Neuronal stem cell (in vitro differentiated cells): ENCODE results near the gene SLC13A2.

Source experiments
- DNase-seq: peaks from one replicate; pipeline ENCODE4 v3.0.0-alpha.2; 2013; ENCODE audit warnings: low spot score
- H2AFZ ChIP-seq: one replicate; pipeline ENCODE4 v1.6.1; 2013; ENCODE audit warnings: mild to moderate bottlenecking, low read length, inconsistent platforms
- H2AK5ac ChIP-seq: 2 replicates; pipeline ENCODE4 v1.6.1; 2013; ENCODE audit warnings: low read depth, mild to moderate bottlenecking, inconsistent platforms, low read length, moderate library complexity, mixed read lengths
- H2BK120ac ChIP-seq: 2 replicates; pipeline ENCODE4 v1.6.1; 2013; ENCODE audit warnings: low read depth, mild to moderate bottlenecking, inconsistent platforms, low read length, moderate library complexity, mixed read lengths
- H2BK12ac ChIP-seq: one replicate; pipeline ENCODE4 v1.6.1; 2013; ENCODE audit warnings: low read length, inconsistent platforms
- H2BK15ac ChIP-seq: 2 replicates; pipeline ENCODE4 v1.6.1; 2013; ENCODE audit warnings: mild to moderate bottlenecking, low read length, inconsistent platforms, mixed read lengths
- H2BK5ac ChIP-seq: one replicate; pipeline ENCODE4 v1.6.1; 2013; ENCODE audit warnings: inconsistent platforms, mild to moderate bottlenecking, low read length, moderate library complexity
- H3K14ac ChIP-seq: one replicate; pipeline ENCODE4 v1.6.1; 2013; ENCODE audit warnings: low read length, inconsistent platforms
- H3K18ac ChIP-seq: 2 replicates; pipeline ENCODE4 v1.6.1; 2013; ENCODE audit warnings: low read length, inconsistent platforms
- H3K23ac ChIP-seq: 2 replicates; pipeline ENCODE4 v1.6.1; 2013; ENCODE audit warnings: low read depth, mild to moderate bottlenecking, mixed read lengths, low read length, inconsistent platforms; ENCODE audit not compliant: poor library complexity
- H3K27ac ChIP-seq: replicated peaks from 3 replicates; pipeline ENCODE4 v1.5.1; 2013; ENCODE audit warnings: low read length, inconsistent platforms
- H3K27me3 ChIP-seq, 3 experiments: 2 replicates each; pipeline ENCODE4 v1.6.1; 2013; ENCODE audit warnings: low read length in 3 of 3, mild to moderate bottlenecking in 2 of 3, inconsistent platforms in 1 of 3, low read depth in 1 of 3, mixed read lengths in 1 of 3, moderate library complexity in 1 of 3; ENCODE audit not compliant: control insufficient read depth in 3 of 3, insufficient read depth in 3 of 3
- H3K36me3 ChIP-seq, 2 donors: replicated peaks in 1 of 2; 2 replicates each; pipeline ENCODE4 v1.6.1; 2013; ENCODE audit warnings: low read length in 2 of 2; ENCODE audit not compliant: control insufficient read depth in 2 of 2, insufficient read depth in 2 of 2
- H3K4ac ChIP-seq: 2 replicates; pipeline ENCODE4 v1.6.1; 2013; ENCODE audit warnings: inconsistent platforms, mild to moderate bottlenecking, low read length, moderate library complexity
- H3K4me1 ChIP-seq, 2 donors: 1 replicate in 1 of 2; 2 replicates in 1 of 2; pipeline ENCODE4 v1.6.1; 2013; ENCODE audit warnings: low read length in 2 of 2, low read depth in 1 of 2; ENCODE audit not compliant: control insufficient read depth in 2 of 2, insufficient read depth in 1 of 2
- H3K4me2 ChIP-seq: one replicate; pipeline ENCODE4 v1.6.1; 2013; ENCODE audit warnings: mild to moderate bottlenecking, low read length, inconsistent platforms; ENCODE audit not compliant: insufficient read depth, poor library complexity, severe bottlenecking
- H3K4me3 ChIP-seq, 2 donors: 2 replicates each; pipeline ENCODE4 v1.5.1; 2013; ENCODE audit warnings: low read length in 2 of 2, mild to moderate bottlenecking in 2 of 2, inconsistent platforms in 1 of 2, moderate library complexity in 1 of 2
- H3K79me1 ChIP-seq: one replicate; pipeline ENCODE4 v1.6.1; 2013; ENCODE audit warnings: low read depth, mild to moderate bottlenecking, inconsistent platforms, low read length, moderate library complexity
- H3K9ac ChIP-seq: one replicate; pipeline ENCODE4 v1.6.1; 2013; ENCODE audit warnings: mild to moderate bottlenecking, low read depth, low read length, inconsistent platforms; ENCODE audit not compliant: poor library complexity
- H3K9me3 ChIP-seq, 2 donors: replicated peaks in 1 of 2; 2 replicates each; pipeline versions ENCODE3 to v1.6.1; 2013; ENCODE audit warnings: low read length in 2 of 2, mild to moderate bottlenecking in 2 of 2, inconsistent platforms in 1 of 2, low read depth in 1 of 2, mixed read lengths in 1 of 2, moderate library complexity in 1 of 2; ENCODE audit not compliant: control insufficient read depth in 2 of 2, insufficient read depth in 1 of 2
- H4K8ac ChIP-seq: one replicate; pipeline ENCODE4 v1.6.1; 2013; ENCODE audit warnings: low read depth, mild to moderate bottlenecking, inconsistent platforms, low read length, moderate library complexity
- H4K91ac ChIP-seq: one replicate; pipeline ENCODE4 v1.6.1; 2013; ENCODE audit warnings: low read length, low read depth, mild to moderate bottlenecking, inconsistent platforms; ENCODE audit not compliant: poor library complexity
- WGBS, 2 donors: extraction: QIAGEN DNeasy Blood & Tissue Kit; methylation state at CpG; one replicate each; pipeline ENCODE4 v1.1.7; 2013; ENCODE audit warnings: missing lambda C conversion rate in 2 of 2, mixed read lengths in 1 of 2; ENCODE audit not compliant: insufficient read length in 2 of 2, insufficient replicate concordance in 1 of 2; ENCODE audit errors: extremely low coverage in 2 of 2; 5-methylcytosine and 5-hydroxymethylcytosine counted together

SLC13A2 gene

GRCh38 chr17:28446716-28447395 lies 26.6 kb upstream of the SLC13A2 start:
- no peak overlapping the region for H2AFZ ChIP-seq
- peaks cover 0 to 6% (median 0%) of the 10 kb centered on the region in 3 experiments for H3K27me3 ChIP-seq
- no peaks in the 10 kb centered on the region for H3K36me3 ChIP-seq
- H2BK120ac ChIP-seq, result no peak overlapping the region
- no peak overlapping the region for H3K14ac ChIP-seq
- no peaks in the 10 kb centered on the region for H3K4me1 ChIP-seq
- H2BK15ac ChIP-seq, result no peak overlapping the region
- no peak overlapping the region for H3K4me2 ChIP-seq
- H3K23ac ChIP-seq, result no peak overlapping the region
- H3K4me3 ChIP-seq, result no peak overlapping the region
- no peaks in the 10 kb centered on the region for H3K9me3 ChIP-seq
- no peak for DNase-seq
- no peak overlapping the region for H2AK5ac ChIP-seq
- H3K4ac ChIP-seq, result no peak overlapping the region
- H3K9ac ChIP-seq, result no peak overlapping the region
- no peaks in the 10 kb centered on the region for H3K79me1 ChIP-seq
- H2BK5ac ChIP-seq, result no peak overlapping the region
- H4K91ac ChIP-seq, result no peak overlapping the region
- H3K18ac ChIP-seq, result no peak overlapping the region
- H3K27ac ChIP-seq, result no peak overlapping the region
- no peak overlapping the region for H4K8ac ChIP-seq
- H2BK12ac ChIP-seq, result no peak overlapping the region
- WGBS, 2 donors, result no CpG with 5 or more reads among the region's 8 CpGs

DNA sequence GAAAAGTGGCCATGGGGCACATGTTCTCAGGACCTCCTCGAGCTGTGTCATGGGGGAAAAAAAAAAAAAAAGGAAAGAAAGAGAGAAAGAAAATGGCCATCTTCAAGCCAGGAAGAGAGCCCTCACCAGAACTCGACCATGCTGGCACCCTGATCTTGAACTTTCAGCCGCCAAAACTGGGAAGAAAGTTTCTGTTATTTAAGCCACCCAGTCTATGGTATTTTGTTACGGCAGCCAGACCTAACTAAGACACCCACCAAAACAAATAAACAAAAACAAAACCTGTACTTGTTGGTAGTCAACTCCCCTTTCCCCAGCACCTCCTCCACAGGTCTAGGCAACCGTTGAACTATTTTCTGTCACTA lies 26.1 kb upstream of the SLC13A2 start:
- no peak for DNase-seq
- Histone ChIP-seq H2AK5ac (no peak overlapping the region), H3K36me3 (no peaks in the 10 kb centered on the region), H3K9me3 (no peaks in the 10 kb centered on the region), H3K27ac (no peak overlapping the region), H3K4me3 (no peak overlapping the region), H2BK15ac (no peak overlapping the region), H3K4ac (no peak overlapping the region), H2BK5ac (no peak overlapping the region), H4K8ac (no peak overlapping the region), H2BK120ac (no peak overlapping the region), H3K23ac (no peak overlapping the region), H2AFZ (no peak overlapping the region), H3K4me1 (no peaks in the 10 kb centered on the region), H2BK12ac (no peak overlapping the region), H3K79me1 (no peaks in the 10 kb centered on the region), H3K4me2 (no peak overlapping the region), H3K27me3 (peaks cover 0 to 6% (median 0%) of the 10 kb centered on the region in 3 experiments), H4K91ac (no peak overlapping the region), H3K18ac (no peak overlapping the region), H3K9ac (no peak overlapping the region), H3K14ac (no peak overlapping the region)
- no CpG with 5 or more reads among the region's 5 CpGs for WGBS, 2 donors

DNA sequence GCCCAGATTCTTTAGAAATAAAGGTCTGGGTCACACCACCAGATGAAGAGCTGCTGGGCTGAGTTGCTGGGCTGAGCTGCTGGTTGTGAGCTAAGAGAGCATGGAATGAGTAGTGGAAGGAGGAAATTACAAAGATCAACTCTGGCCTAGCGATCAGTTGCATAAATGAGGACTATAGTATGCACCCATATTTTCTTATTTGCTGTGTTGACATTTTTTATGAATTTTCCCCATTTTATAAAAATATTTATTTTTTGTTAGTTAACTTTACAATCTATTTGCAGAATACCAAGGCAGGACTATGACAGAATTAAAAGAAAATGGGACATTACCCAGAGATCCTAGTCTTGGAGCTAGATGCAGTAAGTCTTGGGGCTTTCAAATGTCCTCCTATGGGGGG lies 23.6 kb upstream of the SLC13A2 start:
- Histone ChIP-seq H3K9ac (no peak overlapping the region), H3K4ac (no peak overlapping the region), H3K23ac (no peak overlapping the region), H3K36me3 (no peaks in the 10 kb centered on the region), H3K4me2 (no peak overlapping the region), H3K14ac (no peak overlapping the region), H2AFZ (no peak overlapping the region), H2BK15ac (no peak overlapping the region), H2BK5ac (no peak overlapping the region), H2BK120ac (no peak overlapping the region), H3K27ac (no peak overlapping the region), H3K18ac (no peak overlapping the region), H3K79me1 (no peaks in the 10 kb centered on the region), H3K4me3 (no peak overlapping the region), H2AK5ac (no peak overlapping the region), H4K91ac (no peak overlapping the region), H3K4me1 (no peaks in the 10 kb centered on the region), H2BK12ac (no peak overlapping the region), H3K27me3 (peaks cover 0 to 6% (median 0%) of the 10 kb centered on the region in 3 experiments), H4K8ac (no peak overlapping the region), H3K9me3 (no peaks in the 10 kb centered on the region)
- WGBS, 2 donors, result no CpG with 5 or more reads among the region's 1 CpG
- no peak for DNase-seq

DNA sequence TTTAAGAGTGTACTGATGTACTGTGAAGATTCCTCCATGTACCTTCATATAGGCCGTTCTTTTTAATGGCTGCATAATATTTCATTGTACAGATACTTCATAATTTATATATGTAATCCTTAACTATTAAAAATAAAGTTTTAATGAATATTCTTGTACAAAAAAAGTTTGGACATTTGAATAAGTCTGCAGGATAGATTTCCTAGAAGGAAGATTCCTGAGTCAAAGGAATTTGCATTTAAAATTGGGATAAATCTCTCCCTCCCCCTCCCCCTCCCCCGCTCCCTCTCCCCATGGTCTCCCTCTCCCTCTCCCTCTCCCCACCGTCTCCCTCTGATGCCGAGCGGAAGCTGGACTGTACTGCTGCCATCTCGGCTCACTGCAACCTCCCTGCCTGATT lies 15.6 kb upstream of the SLC13A2 start:
- Histone ChIP-seq H3K27ac (no peak overlapping the region), H2BK12ac (no peak overlapping the region), H3K4me2 (no peak overlapping the region), H4K8ac (no peak overlapping the region), H2BK15ac (no peak overlapping the region), H3K4me1 (no peaks in the 10 kb centered on the region), H3K36me3 (no peaks in the 10 kb centered on the region), H2AK5ac (no peak overlapping the region), H2BK120ac (no peak overlapping the region), H3K9me3 (no peaks in the 10 kb centered on the region), H3K9ac (no peak overlapping the region), H3K4me3 (no peak overlapping the region), H3K14ac (no peak overlapping the region), H3K23ac (no peak overlapping the region), H2BK5ac (no peak overlapping the region), H3K18ac (no peak overlapping the region), H2AFZ (no peak overlapping the region), H4K91ac (no peak overlapping the region), H3K27me3 (no peaks in the 10 kb centered on the region), H3K79me1 (no peaks in the 10 kb centered on the region), H3K4ac (no peak overlapping the region)
- no CpG with 5 or more reads among the region's 6 CpGs for WGBS, 2 donors
- DNase-seq, result no peak
